Measurements from ENCODE around the gene AP3M1. TPM values are rescaled to one million over a fixed set of nuclear protein-coding genes. Genes with fewer than 3 reads are reported as not detected.

The AP3M1 gene
- total RNA-seq, 4 donors from 2014 or later, result 23.8 to 33.6 (median 26.5) TPM

GRCh38 chr10:74163319-74164068 is 12.9 kb upstream of the AP3M1 start:
- ATAC-seq (ENCODE audit: low FRiP score) (no peak), DNase-seq (ENCODE audit: low spot score) (no peak)
- TF ChIP-seq, protein P1, sequence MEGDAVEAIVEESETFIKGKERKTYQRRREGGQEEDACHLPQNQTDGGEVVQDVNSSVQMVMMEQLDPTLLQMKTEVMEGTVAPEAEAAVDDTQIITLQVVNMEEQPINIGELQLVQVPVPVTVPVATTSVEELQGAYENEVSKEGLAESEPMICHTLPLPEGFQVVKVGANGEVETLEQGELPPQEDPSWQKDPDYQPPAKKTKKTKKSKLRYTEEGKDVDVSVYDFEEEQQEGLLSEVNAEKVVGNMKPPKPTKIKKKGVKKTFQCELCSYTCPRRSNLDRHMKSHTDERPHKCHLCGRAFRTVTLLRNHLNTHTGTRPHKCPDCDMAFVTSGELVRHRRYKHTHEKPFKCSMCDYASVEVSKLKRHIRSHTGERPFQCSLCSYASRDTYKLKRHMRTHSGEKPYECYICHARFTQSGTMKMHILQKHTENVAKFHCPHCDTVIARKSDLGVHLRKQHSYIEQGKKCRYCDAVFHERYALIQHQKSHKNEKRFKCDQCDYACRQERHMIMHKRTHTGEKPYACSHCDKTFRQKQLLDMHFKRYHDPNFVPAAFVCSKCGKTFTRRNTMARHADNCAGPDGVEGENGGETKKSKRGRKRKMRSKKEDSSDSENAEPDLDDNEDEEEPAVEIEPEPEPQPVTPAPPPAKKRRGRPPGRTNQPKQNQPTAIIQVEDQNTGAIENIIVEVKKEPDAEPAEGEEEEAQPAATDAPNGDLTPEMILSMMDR (IDR thresholded peaks at IDR 0.05), result no peak

DNA sequence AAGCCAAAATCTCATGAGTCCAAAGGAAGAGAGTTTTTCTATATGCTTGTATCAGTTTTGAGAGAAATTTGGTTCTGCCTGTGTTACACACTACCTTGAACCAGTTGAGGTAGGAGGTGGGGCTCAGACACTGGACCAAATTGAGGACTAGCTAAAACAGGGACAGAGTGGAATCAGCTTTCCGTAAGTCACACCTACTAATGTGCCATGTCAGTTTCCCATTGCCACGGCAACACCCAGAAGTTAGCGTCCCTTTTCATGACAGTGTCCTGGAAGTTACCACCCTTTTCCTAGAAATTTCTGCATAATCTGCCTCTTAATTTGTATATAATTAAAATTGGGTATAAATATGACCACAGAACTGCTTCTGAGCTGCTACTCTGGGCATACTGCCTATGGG is 9.4 kb upstream of the AP3M1 start:
- TF ChIP-seq, protein P1 (IDR thresholded peaks at IDR 0.05), result no peak
- DNase-seq (ENCODE audit: low spot score), result no peak
- ATAC-seq (ENCODE audit: low FRiP score), result no peak

- DNase-seq (ENCODE audit: low spot score), result no peak
- ATAC-seq (ENCODE audit: low FRiP score), result no peak
- TF ChIP-seq, protein P1 (IDR thresholded peaks at IDR 0.05), result no peak
Measured at GRCh38 chr10:74156919-74157289, 6.3 kb upstream of the AP3M1 start.

DNA sequence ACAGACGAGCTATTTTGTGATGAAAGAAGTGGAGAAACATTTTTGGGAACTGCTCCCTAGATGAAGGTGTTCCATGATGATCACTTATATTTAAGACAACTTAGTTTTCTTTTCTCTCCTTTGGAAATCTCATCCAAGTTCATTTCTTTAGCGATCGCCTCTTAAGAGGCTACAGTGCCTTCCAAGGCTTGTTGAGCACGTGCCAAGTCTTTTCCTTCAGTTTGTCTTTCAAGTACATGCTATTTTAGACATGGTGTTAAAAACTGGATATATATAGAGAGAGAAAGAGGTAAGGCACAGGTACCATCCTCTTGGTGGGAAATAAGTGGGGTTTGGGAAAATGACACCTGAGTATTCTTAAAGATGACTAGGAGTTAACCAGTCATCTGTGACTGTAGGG is 3.0 kb upstream of the AP3M1 start:
- no peak for ATAC-seq (ENCODE audit: low FRiP score)

DNA sequence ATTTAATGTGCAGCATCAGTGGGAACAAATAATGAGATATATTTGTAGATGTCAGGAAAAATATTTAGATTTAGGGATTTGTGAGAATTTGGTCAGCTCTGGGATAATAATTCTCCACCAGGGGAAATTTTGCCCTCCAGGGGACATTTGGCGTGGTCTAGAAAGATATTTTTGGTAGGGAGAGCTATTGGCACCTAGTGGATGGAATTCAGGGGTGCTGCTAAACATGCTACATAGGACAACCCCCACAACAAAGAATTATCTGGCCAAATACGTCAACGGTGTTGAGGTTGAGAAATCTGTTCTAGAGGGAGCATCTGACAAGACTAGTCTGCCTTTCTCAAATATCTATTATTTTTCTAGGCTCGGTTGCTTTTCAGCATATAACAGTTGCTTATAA is 2.5 kb upstream of the AP3M1 start:
- ATAC-seq (ENCODE audit: low FRiP score), result no peak
- TF ChIP-seq, protein P1 (IDR thresholded peaks at IDR 0.05), result no peak
- DNase-seq (ENCODE audit: low spot score), result no peak

More for the DNA sequence above, 3.0 kb upstream of the AP3M1 start:
- no peak for DNase-seq (ENCODE audit: low spot score)
- TF ChIP-seq, protein P1 (IDR thresholded peaks at IDR 0.05), result no peak

DNA sequence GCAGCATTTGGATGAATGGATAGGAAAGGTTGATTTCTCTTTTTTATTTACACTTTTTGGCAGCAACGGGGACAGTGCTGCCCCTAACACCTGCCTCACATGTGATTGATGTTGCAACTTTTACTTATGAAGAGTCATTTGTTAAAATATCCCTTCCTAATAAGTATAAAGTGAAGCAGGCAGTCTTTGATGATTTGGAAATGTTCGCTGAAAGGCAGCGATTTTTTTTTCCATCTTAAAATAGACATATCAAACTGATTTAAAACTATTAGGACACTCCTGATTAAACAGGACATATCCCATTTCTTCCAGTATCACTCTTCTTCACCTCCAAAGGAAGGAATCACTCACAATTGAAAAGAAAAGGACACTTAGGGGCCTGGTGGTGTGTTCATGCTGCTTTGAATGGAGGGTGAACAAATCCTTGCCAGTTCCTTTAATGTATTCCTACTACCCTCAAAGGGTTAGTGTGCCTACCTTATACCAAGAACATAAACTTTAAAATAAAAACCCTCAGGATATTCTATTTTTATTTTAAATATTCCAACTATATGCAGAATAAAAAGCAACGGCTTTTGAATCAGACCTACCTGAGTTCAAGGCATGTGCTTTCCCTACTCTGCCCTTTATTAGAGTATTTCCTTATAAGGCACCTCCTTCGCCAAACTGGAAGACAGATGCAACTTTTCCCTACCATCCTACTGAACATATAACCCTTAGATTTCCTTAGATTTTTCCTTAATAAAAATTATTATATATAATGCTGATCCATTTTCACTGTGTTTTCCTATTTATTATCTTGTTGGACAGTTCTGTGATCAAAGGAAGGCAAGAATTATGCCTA is 1.5 kb upstream of the AP3M1 start:
- ATAC-seq (ENCODE audit: low FRiP score) (no peak), DNase-seq (ENCODE audit: low spot score) (no peak)
- TF ChIP-seq, protein P1 (IDR thresholded peaks at IDR 0.05), result no peak

All from omental fat pad (tissue), 4 donors.